Activated CD4-positive, alpha-beta T cell treated with anti-CD3 and anti-CD28 coated beads, Interleukin-2, amount 50 U/mL, for 4 hours (primary cell): Measurements from ENCODE around the gene TSPAN9.

Experiments used
- DNase-seq, 2 experiments: peaks; one replicate each; pipeline ENCODE4 v3.0.0-alpha.2; 2020

The TSPAN9 gene

GRCh38 chr12:3193131-3193530 is 116.0 kb downstream of the TSPAN9 start:
- DNase-seq, result no peak

GRCh38 chr12:3193755-3194154 is 116.6 kb downstream of the TSPAN9 start:
- no peak for DNase-seq

GRCh38 chr12:3195337-3195736 is 118.2 kb downstream of the TSPAN9 start:
- no peak for DNase-seq

DNA sequence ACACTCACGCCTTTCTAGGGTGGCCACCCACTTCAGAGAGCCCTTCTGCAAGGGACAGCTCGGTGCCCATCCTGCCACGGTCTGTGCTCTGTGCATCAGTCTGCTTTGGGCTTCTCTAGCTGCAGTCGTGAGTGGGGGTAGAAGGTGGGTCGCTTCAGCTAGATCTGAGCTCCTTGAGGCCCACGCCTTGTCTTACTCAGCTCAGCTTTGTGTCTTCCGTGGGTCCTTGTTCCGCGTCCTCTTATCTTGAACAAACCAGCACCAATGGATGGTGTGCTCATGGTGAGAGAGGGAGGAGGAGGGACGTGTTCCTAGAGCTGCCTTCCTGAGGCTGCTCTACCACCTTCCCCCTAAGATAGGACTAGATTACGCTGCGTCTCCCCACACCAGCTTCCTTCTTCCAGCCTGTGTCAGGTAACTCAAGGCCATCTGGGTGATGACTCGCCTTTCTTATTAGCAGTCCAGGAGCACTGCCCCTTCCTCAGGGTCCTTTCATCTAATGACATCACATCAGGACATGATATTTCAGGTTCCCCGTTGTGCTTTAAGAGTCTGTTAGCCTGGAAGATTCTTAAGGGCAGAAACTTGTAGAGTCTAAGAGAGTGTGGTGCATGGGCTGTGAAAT is 118.8 kb downstream of the TSPAN9 start:
- DNase-seq, result no peak

DNA sequence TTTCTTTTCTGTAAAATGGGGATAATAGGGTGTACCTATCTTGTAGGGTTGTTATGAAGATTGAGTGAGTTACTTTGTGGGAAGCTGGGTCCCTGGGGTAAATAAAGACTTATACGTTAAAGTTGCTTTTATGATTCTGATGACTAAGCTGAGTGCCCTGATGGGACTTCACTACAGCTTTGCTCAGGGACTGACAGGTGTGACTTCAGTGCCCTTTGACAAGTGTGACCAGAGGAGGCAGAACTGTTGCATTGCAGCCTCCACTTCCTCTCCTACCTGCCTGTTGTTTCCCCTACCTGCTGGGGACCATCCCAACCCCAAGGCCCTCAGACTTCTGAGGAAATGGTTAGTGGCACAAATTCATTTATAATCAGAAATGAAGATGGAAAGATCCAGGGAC is 119.3 kb downstream of the TSPAN9 start:
- DNase-seq, result no peak

DNA sequence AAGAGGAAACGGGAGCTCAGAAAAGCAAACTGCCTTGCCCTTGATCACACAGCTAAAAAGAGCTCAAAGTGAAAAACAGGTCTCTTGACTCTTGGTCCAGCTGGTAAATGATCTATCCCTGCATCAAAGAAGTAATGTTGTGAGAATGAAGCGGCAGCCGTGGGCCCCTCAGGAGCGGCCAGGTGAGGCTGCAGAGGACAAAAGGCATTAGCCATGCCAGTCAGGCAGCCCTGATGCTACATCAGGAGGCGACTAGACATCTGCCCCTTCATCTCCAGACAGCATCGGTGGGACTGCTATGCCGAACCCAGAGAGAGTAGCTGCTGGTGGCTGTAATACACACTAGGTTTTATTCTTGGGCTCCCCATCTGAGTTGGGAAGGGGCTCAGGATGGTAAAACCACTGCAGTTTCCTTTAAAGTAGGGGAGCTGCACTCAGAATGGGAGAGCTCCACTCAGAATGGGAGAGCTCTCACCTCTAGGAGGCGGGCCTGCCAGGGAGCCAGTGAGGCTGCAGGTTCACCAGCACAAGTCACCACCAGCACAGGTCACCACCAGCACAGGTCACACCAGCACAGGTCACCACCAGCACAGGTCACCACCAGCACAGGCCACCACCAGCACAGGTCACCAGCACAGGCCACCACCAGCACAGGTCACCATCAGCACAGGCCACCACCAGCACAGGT is 120.1 kb downstream of the TSPAN9 start:
- no peak for DNase-seq

DNA sequence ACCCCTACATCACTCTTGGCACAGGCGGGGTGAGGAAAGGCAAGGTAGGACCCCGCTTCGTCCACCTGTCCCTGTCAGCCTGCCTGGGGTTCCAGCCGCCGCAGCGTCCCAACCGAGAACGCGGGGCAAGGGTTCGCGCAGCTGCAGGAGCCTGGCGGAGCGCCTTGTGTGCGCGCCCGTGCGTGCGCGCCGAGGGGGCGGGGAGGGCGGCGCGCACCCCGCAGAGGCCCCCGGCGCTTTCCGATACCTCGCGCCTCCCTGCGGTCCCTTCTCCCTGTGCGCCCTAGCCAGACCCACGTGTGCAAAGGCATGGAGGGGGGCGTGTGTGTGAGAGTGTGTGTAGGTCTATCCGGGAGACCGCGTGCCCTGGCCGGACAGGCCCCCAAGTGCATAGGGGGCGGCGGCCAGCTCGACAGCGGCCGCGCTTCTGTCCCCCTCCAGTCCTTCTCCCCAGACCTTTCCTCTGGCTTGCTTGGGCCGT is 122.4 kb downstream of the TSPAN9 start:
- DNase-seq, result no peak

GRCh38 chr12:3200032-3200617 is 122.9 kb downstream of the TSPAN9 start:
- no peak for DNase-seq

- no peak for DNase-seq
Observed at GRCh38 chr12:3200814-3201233, 123.6 kb downstream of the TSPAN9 start.

DNA sequence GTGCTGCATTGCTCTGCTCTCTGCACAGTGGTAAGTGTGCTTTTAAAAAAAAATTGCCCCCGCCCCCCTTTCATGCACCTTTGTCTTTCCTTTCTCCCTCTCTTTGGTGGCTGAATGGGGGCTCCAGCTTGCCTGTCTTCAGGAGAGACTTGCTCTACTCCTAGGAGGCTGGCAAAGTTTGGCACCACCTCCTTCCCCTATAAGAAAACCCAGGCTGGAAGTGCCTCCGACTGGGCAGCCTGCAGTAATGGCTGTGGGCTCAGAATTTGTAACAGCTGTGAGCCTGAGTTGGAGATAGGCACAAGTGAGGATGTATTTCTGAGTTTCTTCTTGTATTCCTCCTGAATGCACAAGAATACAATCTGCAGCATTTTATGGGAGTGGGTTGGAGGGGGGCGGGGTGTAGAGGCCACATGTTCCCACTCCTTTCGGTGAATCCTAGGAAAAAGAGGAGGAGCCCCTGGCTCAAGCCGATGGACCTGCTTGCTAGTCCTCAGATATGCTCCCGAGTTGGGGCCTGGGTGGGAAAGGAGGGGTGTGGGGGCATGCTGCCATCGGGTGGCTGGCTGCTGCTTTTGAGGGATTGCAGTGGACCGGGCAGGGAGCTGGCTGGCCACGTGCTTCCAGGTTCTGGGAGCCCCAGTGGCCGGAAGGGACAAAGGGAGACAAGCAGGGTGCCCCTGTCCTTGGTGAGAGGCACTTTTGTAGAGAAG is 124.3 kb downstream of the TSPAN9 start:
- DNase-seq, result no peak

- DNase-seq, result no peak
Observed at GRCh38 chr12:3202096-3202495, 124.9 kb downstream of the TSPAN9 start.

GRCh38 chr12:3202734-3203446 is 125.7 kb downstream of the TSPAN9 start:
- DNase-seq, result peak; percentile 30 to 50

GRCh38 chr12:3203713-3204112 is 126.5 kb downstream of the TSPAN9 start:
- no peak for DNase-seq

GRCh38 chr12:3204143-3204542 is 127.0 kb downstream of the TSPAN9 start:
- DNase-seq, result no peak

DNA sequence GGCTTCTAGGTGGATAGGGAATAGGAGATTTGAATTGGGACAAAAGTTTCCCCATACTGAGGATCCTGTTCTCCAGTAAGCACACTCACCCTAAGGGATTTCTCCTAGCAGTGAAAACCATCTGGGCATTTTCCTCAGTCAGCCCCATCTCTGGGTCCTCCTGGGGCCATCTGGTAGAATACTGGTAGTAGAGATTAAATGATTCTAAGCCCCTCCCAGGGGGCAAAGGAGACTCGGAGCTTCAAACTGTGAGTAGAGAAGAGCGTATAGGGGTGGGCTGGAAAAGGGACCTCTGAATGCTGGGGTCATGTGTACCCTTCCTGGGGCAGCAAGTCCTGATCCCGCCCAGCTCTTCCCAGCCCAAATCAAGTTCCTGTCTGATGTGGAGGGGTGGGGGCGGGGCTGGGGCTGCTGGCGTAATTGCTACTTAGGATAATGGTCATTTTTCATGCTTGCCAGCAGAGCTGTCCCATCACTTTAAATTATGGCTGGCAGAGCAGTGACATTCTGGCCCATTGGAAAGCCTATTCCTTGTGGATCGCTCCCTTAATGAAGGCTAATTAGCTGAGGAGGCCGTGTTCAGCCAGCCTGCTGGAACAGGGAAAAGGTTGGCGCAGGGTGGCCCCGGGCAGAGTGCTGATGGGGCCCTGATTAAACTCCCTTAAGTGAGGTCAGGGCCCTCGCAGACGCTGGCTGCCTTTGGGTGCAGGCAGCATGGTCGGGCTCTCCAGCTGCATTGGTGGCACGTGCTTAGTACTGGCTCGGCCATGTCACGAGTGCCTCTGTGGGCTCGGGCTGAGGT is 127.8 kb downstream of the TSPAN9 start:
- no peak for DNase-seq

DNA sequence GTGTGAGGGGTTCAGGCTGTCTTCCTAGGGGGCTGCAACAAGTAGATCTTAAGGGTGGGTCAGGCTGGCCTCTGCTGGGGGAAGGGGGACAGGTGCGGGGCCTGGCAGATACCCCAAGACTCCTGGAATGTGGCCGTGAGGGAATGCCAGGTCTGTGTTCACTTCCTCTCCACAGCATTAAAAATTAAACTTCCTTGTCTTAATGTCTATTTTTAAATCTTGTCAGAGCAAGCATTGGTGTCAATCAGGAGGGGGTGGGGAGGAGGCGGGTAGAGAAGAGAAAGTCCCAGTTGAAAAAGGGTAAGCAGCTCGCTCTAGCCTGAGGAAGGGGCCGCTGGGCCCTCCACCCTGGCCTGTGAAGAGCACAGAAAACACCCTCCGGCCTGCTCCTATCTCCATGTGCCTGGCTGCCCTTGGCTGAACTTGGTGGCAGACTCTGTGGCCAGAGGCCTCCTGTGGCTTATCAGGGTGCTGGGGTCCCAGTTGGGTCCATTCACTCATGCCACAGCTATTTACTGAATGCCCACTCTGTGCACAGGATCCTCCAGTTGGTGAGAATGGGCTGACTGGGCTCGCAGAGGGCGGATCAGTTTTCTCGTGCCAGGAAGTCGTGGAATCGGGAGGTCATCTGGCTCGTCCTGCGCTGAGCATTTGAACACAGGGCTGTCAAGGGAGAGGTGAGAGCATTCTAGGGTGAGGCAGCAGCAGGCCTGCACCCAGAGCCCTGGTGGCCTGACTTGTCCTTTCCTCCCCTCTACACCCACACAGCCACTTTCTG is 128.8 kb downstream of the TSPAN9 start:
- DNase-seq, result no peak

GRCh38 chr12:3206536-3207072 is 129.4 kb downstream of the TSPAN9 start:
- no peak for DNase-seq

DNA sequence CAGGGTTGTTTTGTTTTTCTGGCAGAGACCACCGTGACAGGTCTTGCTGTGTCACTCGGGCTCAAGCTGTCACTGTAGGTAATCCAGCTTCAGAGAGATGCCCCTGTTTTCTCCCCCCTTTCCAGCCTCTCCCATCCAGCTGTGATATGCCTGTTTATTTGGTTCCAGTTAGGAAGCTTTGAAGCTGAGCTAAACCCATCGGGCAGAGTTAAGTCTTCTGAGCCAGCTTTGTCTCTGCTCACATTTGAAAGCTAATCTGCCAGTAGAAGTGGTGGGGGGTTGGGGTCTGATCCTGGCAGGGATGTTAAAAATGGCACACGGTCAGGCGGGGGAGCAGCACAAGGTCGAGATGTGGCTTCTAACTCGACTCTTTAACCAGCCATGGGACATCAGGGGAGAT is 130.0 kb downstream of the TSPAN9 start:
- DNase-seq, result no peak

GRCh38 chr12:3207858-3208257 is 130.7 kb downstream of the TSPAN9 start:
- no peak for DNase-seq

GRCh38 chr12:3213188-3213587 is 136.0 kb downstream of the TSPAN9 start:
- DNase-seq, result no peak

GRCh38 chr12:3213768-3214167 is 136.6 kb downstream of the TSPAN9 start:
- no peak for DNase-seq
